Measurements from ENCODE around the gene TXNRD1.
A peak's percentile ranks its signal among the peaks of the same experiment; 100 is the strongest.
"Not testable (repeated sequence)": the region's sequence is repeated elsewhere in the genome, so short reads cannot be mapped to it uniquely, and the experiment has no call there.

Gene TXNRD1

DNA sequence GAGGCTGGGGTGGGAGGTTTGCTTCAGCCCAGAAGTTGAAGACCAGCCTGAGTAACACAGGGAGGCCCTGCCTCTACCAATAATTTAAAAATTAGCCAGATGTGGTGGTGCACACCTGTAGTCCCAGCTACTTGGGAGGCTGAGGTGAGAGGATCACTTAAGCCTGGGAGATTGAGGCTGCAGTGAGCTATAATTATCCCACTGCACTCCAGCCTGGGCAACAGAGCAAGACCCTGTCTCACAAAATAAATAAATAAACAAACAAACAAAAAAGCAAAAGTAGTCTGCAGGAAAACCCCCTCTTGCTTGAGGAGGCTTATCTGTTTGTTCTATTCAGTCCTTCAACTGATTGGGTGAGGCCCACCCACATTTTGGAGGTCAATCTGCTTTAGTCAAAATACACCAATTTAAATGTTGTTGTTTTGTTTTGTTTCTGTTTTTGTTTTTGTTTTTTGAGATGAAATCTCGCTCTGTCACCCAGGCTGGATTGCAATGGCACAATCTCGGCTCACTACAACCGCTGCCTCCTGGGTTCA is 24.9 kb upstream of the TXNRD1 start:
- no peak for DNase-seq (ENCODE audit: low read depth in 2 of 2)

- DNase-seq (ENCODE audit: low read depth in 2 of 2), result no peak
These were observed 18.3 kb upstream of the TXNRD1 start for GRCh38 chr12:104197264-104197663.

DNA sequence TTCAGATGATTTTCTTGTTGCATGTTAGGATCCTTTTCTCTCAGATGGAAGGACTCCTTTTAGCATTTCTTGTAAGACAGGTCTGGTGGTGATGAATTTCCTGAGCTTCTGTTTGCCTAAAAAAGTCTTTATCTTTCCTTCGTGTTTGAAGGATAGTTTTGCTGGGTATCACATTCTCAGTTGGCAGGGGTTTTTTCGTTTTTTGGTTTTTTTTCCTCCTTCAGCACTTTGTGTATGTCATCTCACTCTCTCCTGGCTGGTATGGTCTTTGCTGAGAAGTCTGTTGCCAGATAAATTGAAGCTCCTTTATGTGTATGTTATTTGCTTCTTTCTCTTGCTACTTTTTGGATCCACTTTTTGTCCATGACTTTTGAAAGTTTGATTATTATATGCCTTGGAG is 15.6 kb upstream of the TXNRD1 start:
- DNase-seq (ENCODE audit: low read depth in 2 of 2), result no peak

DNA sequence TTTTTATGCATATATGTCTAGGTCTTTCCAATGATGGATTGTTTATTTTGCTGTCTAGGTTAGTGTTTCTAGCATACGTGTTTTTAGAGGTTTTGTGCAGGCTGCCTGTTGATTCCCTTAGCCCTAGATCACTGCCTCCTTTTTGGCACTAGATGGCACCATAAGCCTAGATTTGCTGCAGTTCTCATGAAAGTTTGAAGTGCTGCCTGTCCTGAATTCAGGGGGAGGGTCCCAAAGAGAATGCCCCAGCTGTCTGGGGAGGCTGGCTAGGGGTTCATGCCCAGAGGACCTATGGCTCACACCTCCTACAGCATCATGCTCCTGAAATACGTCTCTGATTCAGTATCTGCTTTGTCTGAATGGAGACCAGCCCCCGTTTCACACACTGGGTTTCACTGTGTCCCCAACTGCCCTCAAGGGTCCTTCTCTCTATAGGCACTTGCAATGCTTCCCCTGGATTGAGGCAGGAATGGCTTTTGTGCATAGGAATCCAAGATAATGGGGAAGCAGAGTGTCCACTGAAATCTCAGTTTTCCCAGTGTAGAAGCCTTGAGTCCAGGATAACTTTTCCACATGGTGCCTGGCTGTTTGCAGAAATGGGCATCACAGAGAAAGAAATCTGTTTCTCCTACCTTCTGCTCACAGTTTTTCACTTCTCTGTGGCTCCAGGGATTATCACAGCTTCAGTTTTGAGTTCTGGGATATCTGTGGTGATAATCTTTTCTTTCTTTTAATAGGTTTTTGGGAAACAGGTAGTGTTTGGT is 14.2 kb upstream of the TXNRD1 start:
- DNase-seq (ENCODE audit: low read depth in 2 of 2), result peak in 1 of 2 experiments; percentile 30

GRCh38 chr12:104204690-104205480 is 10.7 kb upstream of the TXNRD1 start:
- DNase-seq (ENCODE audit: low read depth in 2 of 2), result no peak

DNA sequence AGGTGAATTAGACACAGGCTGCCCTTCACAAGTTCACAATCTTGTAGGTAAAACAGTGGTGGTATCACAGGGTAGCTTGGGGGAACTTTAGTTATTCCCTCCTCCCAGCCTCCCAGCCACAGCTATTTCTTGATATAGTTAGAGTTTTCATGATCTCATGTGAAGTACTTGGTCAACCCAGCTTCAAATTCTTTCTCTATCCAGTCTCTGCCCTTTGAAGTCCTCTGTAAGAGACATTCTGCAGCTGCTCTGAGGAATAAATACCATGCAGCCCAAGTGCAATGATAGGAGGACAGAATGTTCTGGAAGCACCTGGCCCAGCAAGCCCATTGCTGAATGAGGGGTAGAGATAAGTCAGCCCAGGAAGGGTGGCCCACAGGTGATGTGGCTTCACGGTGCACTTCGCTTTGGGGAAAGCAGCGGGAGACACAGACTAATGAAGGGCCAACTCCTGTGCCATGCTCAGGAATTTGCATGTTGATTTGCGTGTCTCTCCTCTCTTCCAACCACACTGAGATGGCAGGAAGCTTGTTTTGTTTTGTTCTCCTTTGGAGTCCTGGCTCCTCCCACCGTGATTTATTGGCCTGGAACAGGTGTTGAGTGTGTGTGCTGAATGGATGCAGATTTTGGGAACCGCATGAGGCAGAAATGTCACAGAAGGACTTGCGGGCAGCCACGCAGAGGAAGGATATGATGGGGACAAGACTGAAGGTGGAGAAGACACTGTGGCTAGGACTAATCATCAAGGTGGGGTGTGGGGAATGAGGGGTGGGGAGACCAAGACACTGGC is 8.0 kb upstream of the TXNRD1 start:
- DNase-seq (ENCODE audit: low read depth in 2 of 2), result no peak

- DNase-seq (ENCODE audit: low read depth in 2 of 2), result no peak
These were observed 3.1 kb upstream of the TXNRD1 start for GRCh38 chr12:104212516-104212915.

DNA sequence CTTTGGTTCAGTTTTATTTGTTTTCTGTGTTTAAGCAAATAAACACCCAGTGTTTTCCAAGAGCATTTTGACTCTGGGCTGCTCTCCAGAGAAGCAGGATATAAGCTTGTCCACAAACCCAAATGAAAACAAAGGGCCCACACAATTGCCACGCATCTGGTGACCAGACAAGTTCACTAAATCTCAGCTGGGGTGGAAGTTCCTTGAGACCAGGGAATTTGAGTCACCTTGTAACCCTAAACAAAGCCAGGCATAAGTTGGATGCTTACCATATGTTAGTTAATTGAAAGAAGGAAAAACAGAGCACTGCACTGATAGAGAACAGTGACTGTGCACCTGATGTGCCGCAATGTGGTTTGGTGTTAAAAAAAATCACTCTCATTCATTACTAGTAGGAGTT is 1.6 kb upstream of the TXNRD1 start:
- DNase-seq (ENCODE audit: low read depth in 2 of 2), result peak; percentile 60 to 61

GRCh38 chr12:104216521-104216924 is 944 bp downstream of the TXNRD1 start:
- no peak for DNase-seq (ENCODE audit: low read depth in 2 of 2)

DNA sequence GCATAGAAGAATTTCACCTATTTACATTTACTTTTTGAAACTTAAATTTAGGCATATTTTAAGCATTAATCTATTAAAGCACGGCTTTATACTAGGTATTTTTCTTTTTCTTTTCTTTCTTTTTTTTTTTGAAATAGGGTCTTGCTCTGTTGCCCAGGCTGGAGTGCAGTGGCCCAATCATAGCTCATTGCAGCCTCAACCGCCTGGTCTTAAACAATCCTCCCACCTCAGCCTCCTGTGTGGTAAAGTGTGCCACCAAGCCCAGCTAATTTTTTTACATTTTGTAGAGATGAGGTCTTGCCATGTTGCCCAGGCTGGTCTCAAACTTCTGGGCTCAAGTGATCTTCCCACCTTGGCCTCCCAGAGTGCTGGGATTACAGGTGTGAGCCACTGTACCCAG is 2.9 kb downstream of the TXNRD1 start:
- DNase-seq (ENCODE audit: low read depth in 2 of 2), result not testable (repeated sequence)

DNA sequence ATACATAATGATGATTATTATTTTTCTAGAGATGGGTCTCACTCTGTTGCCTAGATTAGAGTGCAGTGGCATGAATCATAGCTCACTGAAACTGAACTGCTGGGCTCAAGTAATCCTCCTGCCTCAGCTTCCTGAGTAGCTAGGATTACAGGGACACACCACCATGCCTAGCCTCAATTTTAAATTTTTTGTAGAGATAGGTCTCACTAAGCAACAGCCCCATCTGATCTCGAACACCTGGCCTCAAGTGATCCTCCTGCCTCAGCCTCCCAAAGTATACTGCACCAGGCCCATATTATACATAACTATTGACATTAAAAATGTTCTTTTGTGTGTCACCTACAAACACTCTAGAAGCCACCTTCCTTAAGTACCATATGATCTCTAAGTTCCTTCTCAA is 3.4 kb downstream of the TXNRD1 start:
- DNase-seq (ENCODE audit: low read depth in 2 of 2), result no peak

- DNase-seq (ENCODE audit: low read depth in 2 of 2), result peak; percentile 95 to 97
These were observed 3.8 kb downstream of the TXNRD1 start for GRCh38 chr12:104219361-104219892.

GRCh38 chr12:104219908-104220404 is 4.4 kb downstream of the TXNRD1 start:
- DNase-seq (ENCODE audit: low read depth in 2 of 2), result peak; percentile 61 to 67

- no peak for DNase-seq (ENCODE audit: low read depth in 2 of 2)
These were observed 5.4 kb downstream of the TXNRD1 start for GRCh38 chr12:104220931-104221330.

DNA sequence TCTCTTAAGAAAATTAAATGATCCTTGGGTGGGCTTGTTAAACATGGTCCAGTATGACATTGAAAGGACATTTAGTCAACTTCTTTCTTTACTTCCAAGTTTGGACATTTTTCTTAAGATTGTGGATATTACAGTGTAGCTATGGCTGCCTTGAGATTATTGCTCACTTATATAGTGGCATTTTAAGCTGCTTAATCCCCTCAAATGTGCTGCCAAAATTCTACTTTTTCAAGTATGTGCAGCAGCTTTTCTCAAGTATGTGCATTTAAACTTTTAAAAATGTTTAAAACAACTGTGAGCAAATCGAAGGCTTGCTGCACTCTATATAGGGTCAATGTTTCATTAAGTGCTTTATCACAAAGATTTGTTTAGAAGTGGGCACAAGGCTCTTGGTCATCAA is 7.4 kb downstream of the TXNRD1 start:
- DNase-seq (ENCODE audit: low read depth in 2 of 2), result no peak

- no peak for DNase-seq (ENCODE audit: low read depth in 2 of 2)
These were observed 8.1 kb downstream of the TXNRD1 start for GRCh38 chr12:104223712-104224111.

GRCh38 chr12:104226672-104227071 is 11.1 kb downstream of the TXNRD1 start:
- DNase-seq (ENCODE audit: low read depth in 2 of 2), result no peak

- DNase-seq (ENCODE audit: low read depth in 2 of 2), result no peak
These were observed 14.9 kb downstream of the TXNRD1 start for GRCh38 chr12:104230304-104231095.

- no peak for DNase-seq (ENCODE audit: low read depth in 2 of 2)
These were observed 17.2 kb downstream of the TXNRD1 start for GRCh38 chr12:104232609-104233280.

DNA sequence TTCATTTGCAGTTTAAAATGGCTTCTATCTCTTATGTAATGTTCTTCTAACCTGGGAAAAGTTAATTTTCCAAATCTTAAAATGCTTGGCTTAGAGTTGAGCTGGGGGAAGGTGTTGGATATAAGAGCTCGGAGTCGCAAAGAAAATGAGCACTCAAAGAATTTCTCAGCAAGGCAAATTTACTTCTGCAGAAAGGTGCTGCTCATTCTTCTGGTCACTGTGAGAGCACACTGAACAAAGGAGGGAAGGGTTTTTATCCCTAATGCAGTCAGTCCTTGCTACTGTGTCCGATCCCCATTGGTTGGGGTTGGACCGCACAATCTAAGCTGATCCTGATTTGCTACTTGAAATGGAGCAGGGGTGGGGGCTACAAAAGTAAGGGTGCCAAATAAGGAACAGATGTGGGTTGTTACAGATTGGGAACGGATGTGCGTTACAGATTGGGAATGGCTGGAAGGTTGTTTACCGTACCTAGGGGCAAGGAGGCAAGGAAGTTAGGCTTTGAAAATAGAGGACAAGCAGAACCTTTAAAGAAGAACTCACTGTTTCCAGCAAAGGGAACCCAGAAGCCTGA is 19.4 kb downstream of the TXNRD1 start:
- no peak for DNase-seq (ENCODE audit: low read depth in 2 of 2)

Data from fibroblast of skin of left biceps (primary cell).